ENCODE measurements around the gene KCNH5.

DNA sequence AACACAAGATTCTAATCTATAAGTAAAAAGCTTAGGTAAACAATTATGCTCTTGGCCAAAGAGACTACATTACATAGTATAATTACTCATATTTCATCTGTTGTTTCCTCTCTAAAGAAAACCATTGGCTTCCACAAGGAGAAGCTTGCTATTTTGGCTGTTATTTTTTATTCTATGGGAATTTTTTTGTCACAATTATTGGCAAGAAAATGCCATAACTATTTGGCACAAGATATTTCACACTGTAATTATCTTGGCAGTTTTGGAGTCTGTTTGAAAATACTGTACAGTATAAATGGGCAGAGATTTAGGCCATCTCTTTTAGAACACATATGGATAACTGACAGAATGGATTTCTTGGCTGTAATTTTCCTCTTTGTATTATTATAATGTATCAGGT, 51.2 kb downstream of the KCNH5 start:
- no peak for TF ChIP-seq POLR2A (conservative IDR thresholded peaks at IDR 0.05)
- TF ChIP-seq ZFP36 (IDR thresholded peaks at IDR 0.05; ENCODE audit: low read depth, low read length, partially characterized antibody), result no peak
- TF ChIP-seq CBX5 (IDR thresholded peaks at IDR 0.05; ENCODE audit: borderline replicate concordance, low read depth), result no peak
- no peak for TF ChIP-seq CCAR2 (IDR thresholded peaks at IDR 0.05; ENCODE audit: low read depth, low read length)
- no peak for TF ChIP-seq FOSL1 (tag; conservative IDR thresholded peaks at IDR 0.05)
